ENCODE measurements around the gene PEX14. TPM values are rescaled to one million over a fixed set of nuclear protein-coding genes. Genes with fewer than 3 reads are reported as not detected.

The PEX14 gene
- total and polyA plus RNA-seq, 9 of the 15 experiments (the other 6 are each of a cell fraction or from before 2014, with no cell fraction given), result 2.6 to 45.7 (median 22.7) TPM

GRCh38 chr1:10429868-10430215 lies 44.9 kb upstream of the PEX14 start:
- no peak; the same call in 2 of the 3 replicates for ATAC-seq
- H3K36me3 ChIP-seq (ENCODE audit: control insufficient read depth, insufficient read depth, low read length), result no peaks in the 10 kb centered on the region
- ChIA-PET POLR2A (interaction anchor here (0.7 to 2.3 kb wide), 15 partner anchors 15 to 779 kb away, joined by 3 to 11 read pairs (median 4); partner anchors contain the start of genes KIF1B, LZIC and NMNAT1), CTCF (ENCODE audit: low intra/inter-chr PET ratio) (interaction anchor here (4.2 to 5.7 kb wide), 2 partner anchors 52 to 64 kb away, joined by 88 to 95 read pairs; no protein-coding TSS in a partner anchor)
- H3K9ac ChIP-seq (ENCODE audit: insufficient read depth in 1 of 2, low read depth in 2 of 2, low read length in 2 of 2), result peak overlapping the region; percentile 77 to 92
- H3K4me1 ChIP-seq (replicated peaks in 1 of 2; ENCODE audit: control insufficient read depth in 2 of 2, insufficient read depth in 2 of 2, low read length in 2 of 2), result peaks cover 9 to 21% of the 10 kb centered on the region in 2 experiments; a peak in 4 of 5 replicates
- peak overlapping the region; percentile 95 for H3K4me2 ChIP-seq (ENCODE audit: insufficient read depth, low read length)
- TF ChIP-seq SMARCE1 (IDR thresholded peaks at IDR 0.05), result no peak
- TF ChIP-seq MBD1 (CRISPR knock-in tag; IDR thresholded peaks at IDR 0.05), result peak; percentile 84
- TF ChIP-seq HDGF (IDR thresholded peaks at IDR 0.05), result 0 out of 2 replicates have a peak, but pooled peaks have one; percentile 24
- TF ChIP-seq ZNF830 (CRISPR knock-in tag; IDR thresholded peaks at IDR 0.05), result peak; percentile 59; the same call in 1 of the 2 replicates
- TF ChIP-seq NR0B1 (IDR thresholded peaks at IDR 0.05; ENCODE audit: partially characterized antibody), result no peak
- 0 out of 2 replicates have a peak, but pooled peaks have one; percentile 43 for TF ChIP-seq ZFP91 (CRISPR knock-in tag; IDR thresholded peaks at IDR 0.05)
- TF ChIP-seq GATA2 (CRISPR knock-in tag; IDR thresholded peaks at IDR 0.05), result 0 out of 2 replicates have a peak, but pooled peaks have one; percentile 22
- peak overlapping the region; percentile 60 for H3K4me3 ChIP-seq
- no TSS peak for BruUV-seq (replicated peaks)
- H3K9me1 ChIP-seq (ENCODE audit: control insufficient read depth, insufficient read depth, low read length), result peaks cover 3% of the 10 kb centered on the region
- peak overlapping the region; percentile 41; the same call in 1 of the 3 replicates for H3K27ac ChIP-seq (ENCODE audit: extremely low read depth, low read depth, low read length)
- no peaks in the 10 kb centered on the region for H3K27me3 ChIP-seq (ENCODE audit: control insufficient read depth in 2 of 2, insufficient read depth in 2 of 2, low read length in 2 of 2)
- peaks cover 12% of the 10 kb centered on the region; the same call in 2 of the 3 replicates for H3K79me2 ChIP-seq (ENCODE audit: control insufficient read depth, insufficient read depth, low read length)
- intact Hi-C loops (cut with micrococcal nuclease), result loop anchor here (1.0 to 10.0 kb wide), 6 partner anchors 64 to 555 kb away; partner anchors contain the start of genes KIF1B, LZIC, NMNAT1 and UBE4B
- 43% methylated on average over 16 of the region's 16 CpGs for WGBS (ENCODE audit: insufficient coverage, low coverage, missing lambda C conversion rate)
- H3K9me3 ChIP-seq (replicated peaks; ENCODE audit: control insufficient read depth, insufficient read depth, low read depth, low read length), result no peaks in the 10 kb centered on the region
- FAIRE-seq, result no peak
- H4K20me1 ChIP-seq (replicated peaks; ENCODE audit: control insufficient read depth, insufficient read depth, low read length), result no peaks in the 10 kb centered on the region
- DNase-seq (ENCODE audit: extremely low read depth in 1 of 4, low spot score in 3 of 4), result peak in 1 of 4 experiments; percentile 18
- peak overlapping the region; percentile 98 for H2AFZ ChIP-seq (ENCODE audit: low read depth, low read length)
- in situ Hi-C loops (cut with MboI), result loop anchor here (5.0 kb wide), 2 partner anchors 62 to 558 kb away; no protein-coding TSS in a partner anchor
